ENCODE results near the gene BCL11B.

The BCL11B gene

GRCh38 chr14:99181804-99182520, 90.0 kb downstream of the BCL11B start:
- DNase-seq (ENCODE audit: low spot score), result no peak

DNA sequence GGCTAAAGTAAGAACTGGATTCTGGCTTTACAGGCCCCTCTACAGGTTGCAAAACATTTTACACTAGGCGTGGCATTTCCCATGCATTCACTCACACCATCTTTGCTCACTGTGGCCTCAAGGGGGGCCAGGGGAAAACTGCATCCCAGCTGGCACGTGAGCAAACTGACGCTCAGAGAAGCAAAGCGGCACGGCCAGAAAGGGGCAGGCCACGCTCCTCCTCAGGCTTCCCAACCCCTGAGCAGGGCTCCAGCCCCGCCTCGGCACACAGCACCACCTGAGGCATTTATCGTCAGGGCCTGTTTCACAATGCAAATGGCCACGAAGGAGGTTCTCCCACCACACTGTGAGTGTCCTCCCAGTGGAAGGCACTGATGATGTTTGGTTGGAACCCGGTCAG, 90.8 kb downstream of the BCL11B start:
- no peak for DNase-seq (ENCODE audit: low spot score)

DNA sequence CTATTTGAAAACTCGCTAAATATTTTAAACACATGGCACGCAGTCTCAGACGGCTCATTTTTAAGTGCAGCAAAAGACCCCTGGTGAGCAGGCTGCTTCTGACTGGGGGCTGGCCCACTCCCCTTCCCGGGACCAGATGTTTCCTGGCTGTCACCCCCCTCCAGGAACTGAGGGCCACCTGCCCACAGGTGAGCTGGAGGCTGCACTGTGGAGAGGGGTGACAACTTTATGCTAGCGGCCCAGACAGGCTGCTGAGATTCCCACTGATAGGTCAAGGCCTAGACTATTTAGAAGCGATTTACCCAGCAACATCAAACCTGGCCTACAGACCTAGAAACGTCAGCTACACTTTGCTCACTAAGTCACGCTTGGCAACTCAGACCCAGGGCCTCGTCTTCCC, 92.1 kb downstream of the BCL11B start:
- no peak for DNase-seq (ENCODE audit: low spot score)

DNA sequence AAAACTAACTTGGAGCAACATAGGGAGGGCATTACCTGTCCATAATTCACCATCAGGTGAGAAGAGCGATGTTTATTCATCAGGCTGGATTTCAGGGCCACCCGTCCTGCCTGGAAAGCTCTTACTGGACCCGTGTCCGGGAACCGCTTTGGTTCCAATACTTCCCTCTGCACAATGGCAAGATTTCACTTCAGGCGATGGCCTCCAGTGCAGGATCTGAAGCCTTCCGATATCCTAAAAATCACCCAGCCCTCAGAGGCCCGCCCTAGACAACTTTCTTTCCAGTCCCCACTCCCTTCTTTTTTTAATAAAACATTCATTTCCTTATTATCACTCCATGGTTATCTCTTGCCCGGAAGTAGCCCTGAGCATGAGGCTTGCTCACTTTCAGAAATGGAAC, 92.5 kb downstream of the BCL11B start:
- DNase-seq (ENCODE audit: low spot score), result no peak

DNA sequence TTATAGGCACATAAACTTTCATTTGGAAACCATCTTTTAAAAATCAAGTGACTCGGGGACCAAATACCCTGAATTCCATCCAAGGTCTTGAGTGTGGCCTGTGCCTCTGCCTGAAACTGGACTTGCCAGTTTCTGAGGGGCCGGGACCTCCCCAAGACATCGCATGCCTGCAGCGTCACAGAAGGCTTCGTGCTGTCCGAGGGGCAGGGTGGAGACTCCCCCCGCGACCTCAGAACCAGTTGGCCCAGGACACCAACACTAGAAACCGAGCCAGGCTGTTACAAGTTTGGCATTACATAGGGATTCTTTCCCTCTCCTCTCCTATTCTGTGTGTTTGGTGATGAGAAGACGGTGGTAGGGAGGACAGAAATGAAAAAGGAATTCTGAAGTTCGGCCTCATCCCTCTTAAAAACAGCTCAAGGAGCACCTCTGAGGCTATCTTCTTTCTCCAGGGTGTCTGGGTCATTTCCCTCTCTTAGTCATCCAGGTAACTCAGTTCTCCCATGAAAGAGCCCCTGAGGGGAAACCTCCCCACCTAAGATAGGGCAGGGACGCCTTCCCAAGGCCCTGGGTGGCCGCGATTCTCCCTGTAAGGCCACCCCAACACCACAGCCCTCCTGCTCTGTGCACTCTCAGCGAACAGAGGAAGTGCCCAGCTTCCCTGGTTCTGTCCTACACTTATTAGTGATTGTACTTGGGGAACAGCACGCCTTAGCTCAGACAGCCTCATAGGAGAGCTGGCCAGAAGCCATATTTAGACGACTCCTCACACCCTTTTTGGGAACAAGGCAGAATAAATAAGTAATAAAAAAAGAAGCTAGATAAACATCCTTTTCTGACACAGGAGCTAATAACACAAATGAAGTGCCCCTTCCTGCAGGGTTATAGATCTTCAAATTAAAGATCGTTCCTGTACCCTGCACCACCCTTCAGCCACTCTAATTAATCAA, 93.8 kb downstream of the BCL11B start:
- no peak for DNase-seq (ENCODE audit: low spot score)

- no peak for DNase-seq (ENCODE audit: low spot score)
Measured at GRCh38 chr14:99177046-99177655, 94.8 kb downstream of the BCL11B start.

DNA sequence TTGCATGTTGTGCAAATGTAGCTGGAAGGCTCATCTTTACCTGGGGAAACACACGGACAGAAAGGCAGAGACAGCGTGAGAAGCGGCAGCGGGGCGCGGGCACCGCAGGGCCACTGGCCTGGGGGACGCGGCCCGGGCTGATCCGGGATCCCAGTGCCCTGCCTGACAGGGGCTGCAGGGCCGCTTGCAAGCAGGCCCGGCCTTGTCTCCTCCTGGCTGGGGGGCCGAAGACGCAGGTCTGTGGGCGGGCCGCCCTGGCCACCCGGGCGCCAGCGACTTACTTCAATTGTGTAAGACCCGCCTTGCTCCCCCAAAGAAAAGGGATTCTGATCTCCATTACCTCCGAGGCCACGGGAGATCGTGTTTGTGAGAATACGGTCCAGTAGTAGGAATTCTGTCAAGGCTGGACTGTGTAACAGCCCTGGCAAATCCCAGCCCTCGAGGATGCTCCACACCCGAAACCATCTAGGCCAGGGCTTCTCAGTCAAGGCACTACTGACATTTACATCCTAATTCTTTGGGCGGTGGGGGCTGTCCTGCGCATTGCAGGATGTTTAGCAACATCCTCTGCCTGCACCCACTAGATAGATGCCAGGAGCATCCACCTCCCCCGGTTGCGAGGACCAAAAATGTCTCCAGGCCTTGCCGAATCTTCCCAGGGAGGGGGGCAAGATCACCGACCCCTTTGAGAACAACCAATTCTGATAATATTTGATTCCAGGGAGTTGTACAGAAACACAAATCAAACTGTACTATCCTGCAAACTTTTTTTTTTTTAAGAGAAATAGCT, 95.6 kb downstream of the BCL11B start:
- DNase-seq (ENCODE audit: low spot score), result no peak

- no peak for DNase-seq (ENCODE audit: low spot score)
Measured at GRCh38 chr14:99175331-99176155, 96.5 kb downstream of the BCL11B start.

DNA sequence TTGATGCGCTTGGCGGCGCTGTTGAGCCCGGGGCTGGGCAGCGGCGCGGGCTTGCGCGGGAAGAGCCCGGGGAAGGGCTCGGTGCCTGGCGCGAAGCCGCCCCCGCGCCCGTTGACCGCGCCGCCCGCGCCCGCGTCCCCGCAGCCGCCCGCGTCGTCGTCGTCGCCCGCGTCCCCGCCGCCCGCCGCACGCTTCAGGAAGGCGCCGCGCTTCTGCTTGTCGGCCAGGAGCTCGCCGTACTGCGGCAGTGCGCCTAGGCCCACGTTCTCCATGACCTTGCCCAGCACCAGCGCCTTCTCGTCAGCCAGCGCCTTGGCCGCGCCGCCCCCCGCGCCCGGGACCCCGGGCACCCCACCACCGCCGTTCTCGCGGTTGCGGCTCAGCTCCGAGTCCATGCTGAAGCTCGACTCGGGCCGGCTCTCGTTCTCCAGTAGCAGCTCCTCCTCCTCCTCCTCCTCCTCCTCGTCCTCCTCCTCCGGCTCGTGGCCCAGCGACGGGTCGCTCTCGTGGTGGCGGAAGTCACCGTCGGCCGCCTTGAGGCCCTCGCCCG, 97.2 kb downstream of the BCL11B start:
- DNase-seq (ENCODE audit: low spot score), result no peak

DNA sequence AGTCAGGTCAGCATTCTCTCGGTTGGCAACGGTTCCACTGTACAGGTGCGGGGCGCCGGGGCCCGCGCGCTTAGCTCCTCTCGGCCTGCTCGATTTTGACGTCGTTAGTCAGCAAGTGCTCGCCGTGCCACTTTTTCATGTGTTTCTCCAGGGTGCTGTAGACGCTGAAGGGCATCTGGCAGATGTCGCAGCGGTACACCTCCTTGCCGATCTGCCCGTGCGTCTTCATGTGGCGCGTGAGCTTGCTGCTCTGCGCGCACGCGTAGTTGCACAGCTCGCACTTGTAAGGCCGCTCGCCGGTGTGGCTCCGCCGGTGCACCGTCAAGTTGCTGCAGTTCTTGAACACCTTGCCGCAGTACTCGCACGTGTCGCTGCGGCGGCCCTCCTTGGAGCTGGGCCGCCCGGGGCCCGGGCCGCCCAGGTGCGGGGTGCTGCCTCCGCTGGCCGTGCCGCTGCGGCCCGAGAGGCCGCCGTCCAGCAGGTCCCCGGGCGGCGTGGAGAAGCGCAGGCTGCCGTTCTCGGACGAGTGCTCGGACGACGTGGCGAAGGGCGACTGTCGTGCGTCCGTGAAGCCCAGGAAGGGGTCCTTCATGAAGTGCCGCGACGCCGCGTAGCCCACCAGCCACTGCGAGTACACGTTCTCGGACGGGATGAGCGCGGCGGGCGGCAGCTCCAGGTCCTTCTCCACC, 97.8 kb downstream of the BCL11B start:
- DNase-seq (ENCODE audit: low spot score), result no peak

DNA sequence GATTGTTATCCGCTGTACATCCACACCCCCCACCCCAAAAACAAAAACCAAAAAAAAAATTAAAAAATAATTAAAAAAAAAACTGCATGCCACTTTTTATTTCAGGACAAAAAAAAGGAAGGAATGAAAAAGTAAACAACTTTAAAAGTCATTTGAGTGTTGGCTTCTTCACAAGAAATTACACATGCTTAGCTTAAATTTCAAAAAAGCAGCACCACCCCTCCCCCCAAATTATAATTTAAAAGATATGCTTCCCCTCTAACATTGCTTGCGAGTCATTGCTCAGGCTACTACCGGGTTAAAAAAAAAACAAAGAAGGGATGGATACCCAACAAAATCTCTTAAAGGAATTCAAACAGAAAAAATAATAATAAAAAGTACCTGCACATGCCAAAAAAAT, 98.5 kb downstream of the BCL11B start:
- DNase-seq (ENCODE audit: low spot score), result no peak

- DNase-seq (ENCODE audit: low spot score), result no peak
Measured at GRCh38 chr14:99173086-99173485, 98.9 kb downstream of the BCL11B start.

- no peak for DNase-seq (ENCODE audit: low spot score)
Measured at GRCh38 chr14:99171396-99171795, 100.6 kb downstream of the BCL11B start.

GRCh38 chr14:99169776-99170356, 102.1 kb downstream of the BCL11B start:
- no peak for DNase-seq (ENCODE audit: low spot score)

DNA sequence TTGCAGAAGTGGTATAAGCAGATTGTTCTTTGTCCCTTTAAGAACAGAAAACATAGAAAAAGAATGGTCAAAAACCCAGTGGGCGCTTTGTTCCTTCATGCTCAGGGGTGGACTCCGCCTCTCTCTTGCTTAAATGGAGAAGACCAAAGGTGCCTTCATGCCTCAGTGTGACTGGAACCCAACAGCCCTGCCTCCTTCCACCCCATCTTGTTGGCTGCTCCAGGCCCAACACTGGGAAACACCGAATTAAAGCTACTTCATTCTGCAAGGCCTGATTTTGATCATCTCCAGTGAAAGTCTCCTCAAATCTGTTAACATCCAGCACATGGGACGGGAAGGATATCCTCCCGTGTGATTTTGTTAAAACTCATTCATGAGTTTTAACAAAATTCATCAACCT, 103.7 kb downstream of the BCL11B start:
- no peak for DNase-seq (ENCODE audit: low spot score)

- no peak for DNase-seq (ENCODE audit: low spot score)
Measured at GRCh38 chr14:99166506-99166905, 105.5 kb downstream of the BCL11B start.

DNA sequence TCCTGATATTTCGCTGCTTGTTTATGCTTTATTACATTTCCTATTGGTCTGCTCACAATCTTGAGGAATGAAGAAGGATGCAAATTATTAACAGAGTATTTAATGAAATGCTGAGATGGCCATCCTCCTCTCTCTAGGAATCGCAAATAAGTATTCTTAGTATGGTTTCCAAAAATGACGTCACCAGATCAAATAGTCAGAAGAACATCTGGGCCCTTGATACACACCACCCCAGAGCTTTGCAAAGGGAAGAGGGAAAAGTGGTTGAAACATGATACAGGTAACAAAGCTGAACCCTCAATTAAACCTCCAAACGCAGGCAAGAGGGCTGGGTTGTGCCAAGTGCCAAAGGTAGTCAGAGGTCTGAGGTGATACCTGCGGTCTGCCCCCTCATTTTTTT, 107.3 kb downstream of the BCL11B start:
- no peak for DNase-seq (ENCODE audit: low spot score)

DNA sequence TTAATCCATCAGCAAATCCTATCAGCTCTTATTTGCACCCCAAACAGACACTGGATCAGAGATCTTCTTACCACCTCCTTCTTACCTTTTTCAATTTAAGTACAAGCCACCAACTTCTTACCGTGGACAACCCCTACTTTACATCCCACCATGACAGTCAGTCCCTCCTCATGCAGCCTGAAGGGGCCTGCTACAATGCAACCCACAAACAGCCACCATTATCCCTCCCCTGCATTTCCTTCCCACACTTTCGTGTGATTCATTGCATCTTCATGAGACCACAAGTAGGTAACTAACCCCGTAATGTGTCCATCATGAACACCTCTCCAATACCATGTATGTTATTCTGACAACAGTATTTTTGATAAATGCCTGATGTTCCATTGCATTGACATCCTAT, 108.6 kb downstream of the BCL11B start:
- no peak for DNase-seq (ENCODE audit: low spot score)

- no peak for DNase-seq (ENCODE audit: low spot score)
Measured at GRCh38 chr14:99159341-99160340, 112.4 kb downstream of the BCL11B start.
